WI38 (cell line): ENCODE results near the gene MAN2A1.

Experiments
- H3K4me3 ChIP-seq: 2 replicates; pipeline ENCODE4 v1.5.1; 2011; ENCODE audit warnings: low read depth, mild to moderate bottlenecking, control low read depth, low read length
- CTCF ChIP-seq: IDR thresholded peaks from 2 replicates; pipeline ENCODE4 v1.5.1; 2012; ENCODE audit warnings: low read depth, mild to moderate bottlenecking, control low read depth, low read length

Gene MAN2A1

GRCh38 chr5:109812698-109813097, 123.0 kb downstream of the MAN2A1 start:
- H3K4me3 ChIP-seq = no peak overlapping the region
- TF ChIP-seq CTCF = no peak

DNA sequence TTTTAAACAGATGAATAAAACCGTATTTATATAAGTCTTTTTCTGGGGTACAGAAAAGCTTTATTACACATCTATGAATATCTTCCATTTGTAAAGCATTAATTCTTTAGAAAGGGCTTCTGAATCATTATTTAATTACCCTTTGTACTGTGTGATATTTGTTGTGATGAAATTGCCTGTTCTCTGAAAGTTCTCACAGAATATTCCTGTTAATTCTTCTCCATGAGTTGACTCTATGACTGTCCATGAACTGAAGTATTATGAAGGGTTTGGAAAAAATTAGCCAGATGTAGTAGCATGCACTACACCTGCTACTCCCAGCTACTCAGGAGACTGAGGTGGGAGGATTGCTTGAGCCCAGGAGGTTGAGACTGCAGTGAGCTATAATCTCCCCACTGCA, 127.0 kb downstream of the MAN2A1 start:
- H3K4me3 ChIP-seq = no peak overlapping the region
- TF ChIP-seq CTCF = no peak

GRCh38 chr5:109819878-109820277, 130.2 kb downstream of the MAN2A1 start:
- TF ChIP-seq CTCF = no peak
- no peak overlapping the region for H3K4me3 ChIP-seq

DNA sequence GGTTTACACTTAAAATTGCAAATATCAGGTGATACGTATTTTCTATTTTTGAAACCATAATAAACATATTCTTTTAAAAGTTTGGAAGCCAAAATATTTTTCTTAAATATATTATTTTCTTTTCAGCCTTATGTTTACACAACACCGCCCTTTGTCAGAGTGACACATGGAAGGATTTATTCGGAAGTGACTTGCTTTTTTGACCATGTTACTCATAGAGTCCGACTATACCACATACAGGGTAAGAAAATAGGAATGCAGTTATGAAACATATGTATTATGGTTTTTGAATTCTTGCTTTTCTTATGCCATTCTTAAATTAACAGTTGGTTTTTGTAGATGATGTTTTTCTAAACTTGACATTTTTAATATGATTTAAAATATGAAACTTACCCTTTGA, 133.9 kb downstream of the MAN2A1 start:
- TF ChIP-seq CTCF = no peak
- no peak overlapping the region for H3K4me3 ChIP-seq

- TF ChIP-seq CTCF = no peak
- H3K4me3 ChIP-seq = no peak overlapping the region
These were observed 135.7 kb downstream of the MAN2A1 start for GRCh38 chr5:109825450-109825849.

GRCh38 chr5:109826426-109826825, 136.7 kb downstream of the MAN2A1 start:
- H3K4me3 ChIP-seq = no peak overlapping the region
- no peak for TF ChIP-seq CTCF

DNA sequence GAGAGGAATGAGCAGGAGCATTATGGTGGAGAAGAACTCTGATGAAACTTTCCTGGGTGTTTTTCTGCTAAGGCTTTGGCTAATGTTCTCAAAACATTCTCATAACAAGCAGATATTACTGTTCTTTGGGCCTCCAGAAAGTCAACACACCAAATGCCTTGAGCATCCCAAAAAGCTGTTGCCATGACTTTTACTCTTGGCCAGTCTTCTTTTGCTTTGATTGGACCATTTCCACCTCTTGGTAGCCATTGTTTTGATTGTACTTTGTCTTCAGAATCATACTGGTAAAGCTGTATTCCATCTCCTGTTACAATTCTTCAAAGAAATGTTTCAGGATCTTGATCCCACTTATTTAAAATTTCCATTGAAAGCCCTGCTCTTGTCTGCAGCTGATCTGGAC, 139.6 kb downstream of the MAN2A1 start:
- H3K4me3 ChIP-seq = no peak overlapping the region
- no peak for TF ChIP-seq CTCF
